ENCODE data around the gene CCDC192.

GRCh38 chr5:127916885-127917573 lies 213.8 kb downstream of the CCDC192 start:
- TF ChIP-seq, protein P1, sequence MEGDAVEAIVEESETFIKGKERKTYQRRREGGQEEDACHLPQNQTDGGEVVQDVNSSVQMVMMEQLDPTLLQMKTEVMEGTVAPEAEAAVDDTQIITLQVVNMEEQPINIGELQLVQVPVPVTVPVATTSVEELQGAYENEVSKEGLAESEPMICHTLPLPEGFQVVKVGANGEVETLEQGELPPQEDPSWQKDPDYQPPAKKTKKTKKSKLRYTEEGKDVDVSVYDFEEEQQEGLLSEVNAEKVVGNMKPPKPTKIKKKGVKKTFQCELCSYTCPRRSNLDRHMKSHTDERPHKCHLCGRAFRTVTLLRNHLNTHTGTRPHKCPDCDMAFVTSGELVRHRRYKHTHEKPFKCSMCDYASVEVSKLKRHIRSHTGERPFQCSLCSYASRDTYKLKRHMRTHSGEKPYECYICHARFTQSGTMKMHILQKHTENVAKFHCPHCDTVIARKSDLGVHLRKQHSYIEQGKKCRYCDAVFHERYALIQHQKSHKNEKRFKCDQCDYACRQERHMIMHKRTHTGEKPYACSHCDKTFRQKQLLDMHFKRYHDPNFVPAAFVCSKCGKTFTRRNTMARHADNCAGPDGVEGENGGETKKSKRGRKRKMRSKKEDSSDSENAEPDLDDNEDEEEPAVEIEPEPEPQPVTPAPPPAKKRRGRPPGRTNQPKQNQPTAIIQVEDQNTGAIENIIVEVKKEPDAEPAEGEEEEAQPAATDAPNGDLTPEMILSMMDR (IDR thresholded peaks at IDR 0.05) = no peak
- TF ChIP-seq ATF3 (CRISPR knock-in tag; conservative IDR thresholded peaks at IDR 0.05) (no peak), NR2C2 (CRISPR knock-in tag; IDR thresholded peaks at IDR 0.05) (no peak), SP1 (CRISPR knock-in tag; conservative IDR thresholded peaks at IDR 0.05) (no peak), CREB1 (CRISPR knock-in tag; IDR thresholded peaks at IDR 0.05) (no peak), USF2 (CRISPR knock-in tag; IDR thresholded peaks at IDR 0.05) (no peak), TEAD4 (CRISPR knock-in tag; IDR thresholded peaks at IDR 0.05) (no peak), JUN (CRISPR knock-in tag; IDR thresholded peaks at IDR 0.05) (no peak), ERG (CRISPR knock-in tag; IDR thresholded peaks at IDR 0.05) (no peak), HMGXB4 (CRISPR knock-in tag; IDR thresholded peaks at IDR 0.05) (no peak), NFE2L1 (CRISPR knock-in tag; IDR thresholded peaks at IDR 0.05) (no peak)
- TF ChIP-seq, protein P2, sequence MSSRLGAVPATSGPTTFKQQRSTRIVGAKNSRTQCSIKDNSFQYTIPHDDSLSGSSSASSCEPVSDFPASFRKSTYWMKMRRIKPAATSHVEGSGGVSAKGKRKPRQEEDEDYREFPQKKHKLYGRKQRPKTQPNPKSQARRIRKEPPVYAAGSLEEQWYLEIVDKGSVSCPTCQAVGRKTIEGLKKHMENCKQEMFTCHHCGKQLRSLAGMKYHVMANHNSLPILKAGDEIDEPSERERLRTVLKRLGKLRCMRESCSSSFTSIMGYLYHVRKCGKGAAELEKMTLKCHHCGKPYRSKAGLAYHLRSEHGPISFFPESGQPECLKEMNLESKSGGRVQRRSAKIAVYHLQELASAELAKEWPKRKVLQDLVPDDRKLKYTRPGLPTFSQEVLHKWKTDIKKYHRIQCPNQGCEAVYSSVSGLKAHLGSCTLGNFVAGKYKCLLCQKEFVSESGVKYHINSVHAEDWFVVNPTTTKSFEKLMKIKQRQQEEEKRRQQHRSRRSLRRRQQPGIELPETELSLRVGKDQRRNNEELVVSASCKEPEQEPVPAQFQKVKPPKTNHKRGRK (CRISPR knock-in tag; IDR thresholded peaks at IDR 0.05; ENCODE audit: borderline replicate concordance) = no peak
- TF ChIP-seq, protein P3, sequence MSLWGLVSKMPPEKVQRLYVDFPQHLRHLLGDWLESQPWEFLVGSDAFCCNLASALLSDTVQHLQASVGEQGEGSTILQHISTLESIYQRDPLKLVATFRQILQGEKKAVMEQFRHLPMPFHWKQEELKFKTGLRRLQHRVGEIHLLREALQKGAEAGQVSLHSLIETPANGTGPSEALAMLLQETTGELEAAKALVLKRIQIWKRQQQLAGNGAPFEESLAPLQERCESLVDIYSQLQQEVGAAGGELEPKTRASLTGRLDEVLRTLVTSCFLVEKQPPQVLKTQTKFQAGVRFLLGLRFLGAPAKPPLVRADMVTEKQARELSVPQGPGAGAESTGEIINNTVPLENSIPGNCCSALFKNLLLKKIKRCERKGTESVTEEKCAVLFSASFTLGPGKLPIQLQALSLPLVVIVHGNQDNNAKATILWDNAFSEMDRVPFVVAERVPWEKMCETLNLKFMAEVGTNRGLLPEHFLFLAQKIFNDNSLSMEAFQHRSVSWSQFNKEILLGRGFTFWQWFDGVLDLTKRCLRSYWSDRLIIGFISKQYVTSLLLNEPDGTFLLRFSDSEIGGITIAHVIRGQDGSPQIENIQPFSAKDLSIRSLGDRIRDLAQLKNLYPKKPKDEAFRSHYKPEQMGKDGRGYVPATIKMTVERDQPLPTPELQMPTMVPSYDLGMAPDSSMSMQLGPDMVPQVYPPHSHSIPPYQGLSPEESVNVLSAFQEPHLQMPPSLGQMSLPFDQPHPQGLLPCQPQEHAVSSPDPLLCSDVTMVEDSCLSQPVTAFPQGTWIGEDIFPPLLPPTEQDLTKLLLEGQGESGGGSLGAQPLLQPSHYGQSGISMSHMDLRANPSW (CRISPR knock-in tag; conservative IDR thresholded peaks at IDR 0.05; ENCODE audit: low read depth) = no peak

All from WTC11 (cell line).